Stimulated activated naive CD4-positive, alpha-beta T cell treated with Interleukin-2 at 50 U/mL for 16 hours (primary cell): ENCODE results near the gene IFNL2.
"Not testable (repeated sequence)": the region's sequence is repeated elsewhere in the genome, so short reads cannot be mapped to it uniquely, and the experiment has no call there.

Source experiments
- DNase-seq: peaks from one replicate; lab custom pipeline; 2025; lab: John Stamatoyannopoulos, UW

The IFNL2 gene

GRCh38 chr19:39268085-39268484 lies at the start of gene IFNL2:
TSS of gene IFNL2 (plus strand) at chr19:39268396. CDS start at chr19:39268569, 173 bp downstream.
- not testable (repeated sequence) for DNase-seq

GRCh38 chr19:39219108-39219507 lies 49.1 kb upstream of the IFNL2 start:
- not testable (repeated sequence) for DNase-seq

DNA sequence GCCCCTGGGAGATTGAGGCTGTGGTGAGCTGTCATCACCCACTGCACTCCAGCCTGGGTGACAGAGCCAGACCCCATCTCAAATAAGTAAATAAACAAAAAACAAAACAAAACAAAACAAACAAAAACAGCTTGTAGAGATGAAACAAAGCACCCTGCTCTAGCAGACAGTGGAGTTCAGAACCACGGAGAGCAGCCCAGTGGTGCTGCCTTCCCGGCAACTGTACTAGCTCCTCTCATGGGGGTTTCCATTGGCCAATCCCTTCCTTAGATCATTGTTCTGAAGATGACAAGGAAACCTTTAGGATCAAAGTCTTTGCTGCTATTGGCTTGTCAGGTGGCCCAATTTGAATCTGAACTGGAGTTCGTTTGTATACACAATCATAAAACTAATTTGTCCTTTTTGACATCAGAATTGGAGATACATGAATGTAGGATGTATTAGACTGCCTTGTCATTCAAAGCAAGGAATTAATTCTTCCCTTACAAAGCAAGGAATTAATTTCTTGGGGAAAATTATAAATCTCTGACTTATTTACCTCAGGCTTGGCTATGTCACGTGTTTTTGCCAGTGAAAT lies 44.4 kb upstream of the IFNL2 start:
- DNase-seq, result no peak

DNA sequence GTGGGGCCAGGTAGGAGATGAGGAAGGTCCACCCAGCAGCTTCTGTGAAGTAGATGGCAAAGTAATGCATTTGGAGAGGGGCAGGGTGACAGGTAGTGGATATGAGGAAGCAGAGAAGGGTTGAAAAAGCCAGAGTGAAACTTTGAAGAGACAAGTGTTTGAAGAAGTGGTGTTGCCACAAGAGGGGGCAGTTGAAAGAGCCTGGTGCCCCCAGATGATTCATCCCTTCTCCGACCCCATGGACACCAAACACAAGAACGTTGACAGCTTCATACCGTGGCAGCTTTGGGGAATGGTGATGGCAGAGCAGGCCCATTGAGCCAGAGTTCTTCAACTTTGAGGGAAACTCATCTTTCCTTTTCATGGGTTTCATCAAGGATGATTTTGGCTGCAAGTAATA lies 43.3 kb upstream of the IFNL2 start:
- no peak for DNase-seq

GRCh38 chr19:39230096-39230764 lies 38.0 kb upstream of the IFNL2 start:
- DNase-seq, result no peak

- DNase-seq, result no peak
Measured at GRCh38 chr19:39232708-39233107, 35.5 kb upstream of the IFNL2 start.

- DNase-seq, result no peak
Measured at GRCh38 chr19:39236527-39236926, 31.7 kb upstream of the IFNL2 start.

GRCh38 chr19:39237200-39238184 lies 30.7 kb upstream of the IFNL2 start:
- peak; percentile 38 for DNase-seq

- DNase-seq, result no peak
Measured at GRCh38 chr19:39238209-39238608, 30.0 kb upstream of the IFNL2 start.

DNA sequence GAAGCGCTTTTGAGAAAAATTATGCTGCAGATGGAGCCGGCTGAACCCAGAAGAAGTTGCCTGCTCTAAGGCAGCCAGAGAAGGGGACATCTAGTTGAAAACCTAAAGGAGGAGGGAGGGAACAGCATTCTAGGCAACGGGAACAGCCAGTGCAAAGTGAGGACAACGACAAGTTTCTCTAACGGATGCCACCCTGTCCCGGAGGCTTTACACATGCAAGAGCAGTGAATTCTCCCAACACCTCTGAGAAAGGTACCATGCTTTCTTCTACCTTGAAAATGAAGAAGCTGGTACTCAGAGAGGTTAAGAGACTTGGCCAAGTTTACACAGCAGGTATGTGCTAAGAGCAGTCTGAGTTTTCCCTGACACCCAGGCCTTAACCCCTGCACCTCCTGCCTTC lies 29.3 kb upstream of the IFNL2 start:
- DNase-seq, result no peak

- DNase-seq, result no peak
Measured at GRCh38 chr19:39240421-39240820, 27.8 kb upstream of the IFNL2 start.

- DNase-seq, result not testable (repeated sequence)
Measured at GRCh38 chr19:39243741-39244140, 24.5 kb upstream of the IFNL2 start.

GRCh38 chr19:39244410-39245100 lies 23.6 kb upstream of the IFNL2 start, which contains the start of gene IFNL3:
TSS of gene IFNL3 (minus strand) at chr19:39245006. CDS start at chr19:39244967, 39 bp downstream.
- DNase-seq, result not testable (repeated sequence)

DNA sequence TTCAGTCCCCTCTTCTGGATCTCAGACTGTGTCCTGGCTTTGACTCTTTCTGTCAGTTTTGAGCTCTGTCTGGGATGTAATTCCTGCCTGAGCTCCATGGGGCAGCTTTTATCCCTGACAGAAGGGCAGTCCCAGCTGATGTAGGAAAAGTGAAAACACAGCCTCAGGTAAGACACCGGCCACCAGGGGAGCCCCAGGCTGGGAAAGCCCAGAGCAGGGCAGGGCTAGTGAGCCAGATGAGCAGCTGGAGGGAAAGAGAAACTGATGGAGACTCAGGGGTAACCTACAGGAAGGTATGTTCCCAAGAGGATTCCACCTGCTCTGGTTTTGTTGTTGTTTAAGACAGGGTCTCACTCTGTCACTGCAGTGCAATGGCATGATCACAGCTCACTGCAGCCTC lies 23.0 kb upstream of the IFNL2 start:
- not testable (repeated sequence) for DNase-seq

GRCh38 chr19:39246951-39247669 lies 21.1 kb upstream of the IFNL2 start:
- DNase-seq, result peak; percentile 10

GRCh38 chr19:39247701-39248664 lies 20.2 kb upstream of the IFNL2 start:
- no peak for DNase-seq

DNA sequence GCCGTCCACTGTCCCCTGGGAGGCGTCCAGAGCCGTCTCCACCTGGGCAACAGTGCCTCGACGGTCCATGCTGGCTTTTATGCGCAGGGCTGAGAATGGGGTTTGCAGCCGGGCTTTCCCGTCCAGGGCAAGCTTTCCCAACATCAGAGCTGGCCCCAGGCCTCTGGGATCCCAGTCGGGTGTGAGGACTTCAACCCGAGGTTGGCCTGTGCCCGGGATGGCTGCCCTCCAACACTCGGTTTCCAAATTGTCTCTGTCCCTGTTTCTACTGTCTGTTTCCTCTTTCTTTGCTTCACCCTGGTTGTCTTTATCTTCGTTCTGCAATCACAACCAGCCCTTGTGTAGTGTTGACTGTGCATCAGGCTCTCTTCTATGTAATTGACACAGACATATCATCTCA lies 19.4 kb upstream of the IFNL2 start, which contains the start of gene IFNL4:
IFNL4 (minus strand) TSS at position 51 of the 400 bp plus-strand sequence.
- no peak for DNase-seq

DNA sequence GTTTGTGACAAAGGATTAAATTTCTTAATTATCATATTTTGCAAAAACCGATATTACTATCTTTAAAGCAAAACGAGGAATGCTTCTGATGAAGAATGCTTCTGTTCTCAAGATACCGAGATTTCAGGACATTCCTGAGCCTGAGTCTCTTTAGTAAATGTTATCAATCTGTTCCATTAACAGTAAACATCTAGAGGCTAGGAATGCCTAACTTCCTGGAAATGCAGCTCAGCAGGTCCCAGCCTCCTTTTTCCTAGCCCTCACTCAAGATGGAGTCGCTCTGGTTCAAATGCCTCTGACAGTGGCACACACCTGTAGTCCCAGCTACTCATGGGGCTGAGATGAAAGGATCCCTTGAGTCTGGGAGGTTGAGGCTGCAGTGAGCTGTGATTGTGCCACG lies 17.1 kb upstream of the IFNL2 start:
- no peak for DNase-seq

DNA sequence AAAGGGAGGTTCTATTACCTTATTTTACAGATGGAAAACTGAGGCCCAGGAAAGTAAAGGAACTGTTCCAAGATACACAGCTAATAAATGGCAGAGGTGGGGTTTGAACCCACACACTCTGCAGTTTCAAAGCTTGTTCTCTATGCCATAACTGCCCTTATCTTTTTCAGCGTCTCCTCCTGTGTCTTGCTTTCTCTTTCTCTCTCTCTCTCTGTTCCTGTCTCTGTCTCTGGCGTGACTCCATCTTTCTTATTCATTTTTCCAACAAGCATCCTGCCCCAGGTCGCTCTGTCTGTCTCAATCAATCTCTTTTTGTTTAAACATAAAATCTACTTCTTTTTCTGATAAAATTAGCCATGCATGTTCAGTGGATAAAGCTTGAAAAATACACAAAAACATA lies 16.4 kb upstream of the IFNL2 start:
- DNase-seq, result no peak

- DNase-seq, result no peak
Measured at GRCh38 chr19:39252458-39252857, 15.7 kb upstream of the IFNL2 start.
